NOMO-1 treated with dmso at 0.1 percent for 144 hours (cell line): ENCODE measurements around the gene TLE5.
"Not testable (repeated sequence)": the region's sequence is repeated elsewhere in the genome, so short reads cannot be mapped to it uniquely, and the experiment has no call there.

Experiments
- DNase-seq: peaks from one replicate; lab custom pipeline; 2025; ENCODE audit not compliant: unreplicated experiment; lab: John Stamatoyannopoulos, UW

TLE5 gene

GRCh38 chr19:3096902-3097326 is 34.6 kb upstream of the TLE5 start:
- no peak for DNase-seq

- DNase-seq: no peak
Observed at GRCh38 chr19:3096267-3096901, 34.1 kb upstream of the TLE5 start.

- DNase-seq: no peak
Observed at GRCh38 chr19:3095441-3096191, 33.3 kb upstream of the TLE5 start.

- peak; percentile 25 for DNase-seq
Observed at GRCh38 chr19:3094601-3095440, 32.5 kb upstream of the TLE5 start.

- DNase-seq: not testable (repeated sequence)
Observed at GRCh38 chr19:3089299-3089855, 27.1 kb upstream of the TLE5 start.

- DNase-seq: no peak
Observed at GRCh38 chr19:3087769-3088168, 25.5 kb upstream of the TLE5 start.

GRCh38 chr19:3084943-3085342 is 22.6 kb upstream of the TLE5 start:
- no peak for DNase-seq

GRCh38 chr19:3083964-3084363 is 21.7 kb upstream of the TLE5 start:
- DNase-seq: no peak

- DNase-seq: no peak
Observed at GRCh38 chr19:3082331-3082730, 20.0 kb upstream of the TLE5 start.

GRCh38 chr19:3080286-3080685 is 18.0 kb upstream of the TLE5 start:
- DNase-seq: no peak

GRCh38 chr19:3079578-3079977 is 17.3 kb upstream of the TLE5 start:
- DNase-seq: no peak

GRCh38 chr19:3075605-3076431 is 13.5 kb upstream of the TLE5 start:
- no peak for DNase-seq

GRCh38 chr19:3073931-3074595 is 11.8 kb upstream of the TLE5 start:
- no peak for DNase-seq

GRCh38 chr19:3073159-3073563 is 10.9 kb upstream of the TLE5 start:
- DNase-seq: no peak

- no peak for DNase-seq
Observed at GRCh38 chr19:3071768-3072167, 9.5 kb upstream of the TLE5 start.

- DNase-seq: no peak
Observed at GRCh38 chr19:3068071-3068470, 5.8 kb upstream of the TLE5 start.

- no peak for DNase-seq
Observed at GRCh38 chr19:3067563-3067962, 5.3 kb upstream of the TLE5 start.

GRCh38 chr19:3066482-3067049 is 4.3 kb upstream of the TLE5 start:
- no peak for DNase-seq

GRCh38 chr19:3065675-3066357 is 3.5 kb upstream of the TLE5 start:
- DNase-seq: no peak
